Activated CD4-positive, alpha-beta memory T cell treated with anti-CD3 and anti-CD28 coated beads for 36 hours (primary cell): ENCODE data around the gene ASTN2. TPM values are rescaled to one million over a fixed set of nuclear protein-coding genes. Genes with fewer than 3 reads are reported as not detected.

ENCODE experiments used
- CTCF ChIA-PET: fragments of 350-600 bp; sonication (Branson Sonifier 250); formaldehyde crosslinking; loops from one replicate; lab custom pipeline; 2021; ENCODE audit warnings: antibody characterized with exemption, inconsistent platforms; lab: Charles Lee
- POLR2A ChIA-PET: fragments of 350-600 bp; sonication (Branson Sonifier 250); formaldehyde crosslinking; loops from one replicate; lab custom pipeline; 2021; ENCODE audit warnings: antibody characterized with exemption; lab: Charles Lee
- DNase-seq: peaks from one replicate; pipeline ENCODE4 v3.0.0-alpha.2; 2020
- H3K27ac Mint-ChIP-seq: one replicate; pipeline ENCODE4 v1.8.0; 2021; ENCODE audit warnings: mixed read lengths
- H3K27me3 Mint-ChIP-seq: one replicate; pipeline ENCODE4 v1.8.0; 2021; ENCODE audit warnings: mixed read lengths
- H3K36me3 Mint-ChIP-seq: one replicate; pipeline ENCODE4 v1.8.0; 2021; ENCODE audit warnings: mixed read lengths
- H3K4me1 Mint-ChIP-seq: one replicate; pipeline ENCODE4 v1.8.0; 2021; ENCODE audit warnings: low read depth, mixed read lengths
- H3K4me3 Mint-ChIP-seq: one replicate; pipeline ENCODE4 v1.8.0; 2021; ENCODE audit warnings: mild to moderate bottlenecking, mixed read lengths
- H3K9me3 Mint-ChIP-seq: one replicate; pipeline ENCODE4 v1.8.0; 2021; ENCODE audit warnings: mixed read lengths
- intact Hi-C: fragments of 100-400 bp; cut with micrococcal nuclease; formaldehyde crosslinking; loops from one replicate; pipeline ENCODE4 v1.15.1; 2023
- total RNA-seq, 2 experiments: library from RNA; stranded (reverse); gene quantifications; one replicate each; pipeline ENCODE4 v1.2.3, GENCODE V29; 2021

ASTN2 gene
- total RNA-seq, 2 experiments from 2014 or later, result 3.3 to 3.4 TPM

- Mint-ChIP-seq H3K4me3 (no peak overlapping the region), H3K4me1 (no peaks in the 10 kb centered on the region), H3K27ac (no peak overlapping the region), H3K27me3 (no peaks in the 10 kb centered on the region), H3K9me3 (peaks cover 4% of the 10 kb centered on the region), H3K36me3 (no peaks in the 10 kb centered on the region)
- ChIA-PET CTCF (no interaction called here), POLR2A (no interaction called here)
- DNase-seq, result no peak
- intact Hi-C loops, result no loop called here
Observed at GRCh38 chr9:117013440-117013995, 401.3 kb downstream of the ASTN2 start.

- CTCF ChIA-PET, result no interaction called here
- peaks cover 4% of the 10 kb centered on the region for H3K9me3 Mint-ChIP-seq
- POLR2A ChIA-PET, result no interaction called here
- H3K27me3 Mint-ChIP-seq, result no peaks in the 10 kb centered on the region
- no peaks in the 10 kb centered on the region for H3K36me3 Mint-ChIP-seq
- H3K27ac Mint-ChIP-seq, result no peak overlapping the region
- DNase-seq, result no peak
- intact Hi-C loops, result no loop called here
- no peak overlapping the region for H3K4me3 Mint-ChIP-seq
- no peaks in the 10 kb centered on the region for H3K4me1 Mint-ChIP-seq
Observed at GRCh38 chr9:117010061-117010460, 404.8 kb downstream of the ASTN2 start.

GRCh38 chr9:117008876-117009275 is 406.0 kb downstream of the ASTN2 start:
- Mint-ChIP-seq H3K27ac (no peak overlapping the region), H3K36me3 (no peaks in the 10 kb centered on the region), H3K4me1 (no peaks in the 10 kb centered on the region), H3K27me3 (no peaks in the 10 kb centered on the region), H3K4me3 (no peak overlapping the region), H3K9me3 (peaks cover 4% of the 10 kb centered on the region)
- no peak for DNase-seq
- intact Hi-C loops, result no loop called here
- CTCF ChIA-PET, result no interaction called here
- POLR2A ChIA-PET, result no interaction called here

GRCh38 chr9:117008461-117008860 is 406.4 kb downstream of the ASTN2 start:
- ChIA-PET CTCF (no interaction called here), POLR2A (no interaction called here)
- H3K4me1 Mint-ChIP-seq, result no peaks in the 10 kb centered on the region

GRCh38 chr9:117002686-117003085 is 412.2 kb downstream of the ASTN2 start:
- Mint-ChIP-seq H3K36me3 (no peaks in the 10 kb centered on the region), H3K4me1 (no peaks in the 10 kb centered on the region), H3K27me3 (no peaks in the 10 kb centered on the region), H3K27ac (no peak overlapping the region), H3K9me3 (no peaks in the 10 kb centered on the region), H3K4me3 (no peak overlapping the region)
- DNase-seq, result no peak
- ChIA-PET POLR2A (no interaction called here), CTCF (no interaction called here)
- intact Hi-C loops, result no loop called here

More at GRCh38 chr9:117008461-117008860, 406.4 kb downstream of the ASTN2 start:
- Mint-ChIP-seq H3K27ac (no peak overlapping the region), H3K9me3 (peaks cover 4% of the 10 kb centered on the region), H3K4me3 (no peak overlapping the region), H3K27me3 (no peaks in the 10 kb centered on the region), H3K36me3 (no peaks in the 10 kb centered on the region)
- no peak for DNase-seq
- intact Hi-C loops, result no loop called here

- POLR2A ChIA-PET, result no interaction called here
- intact Hi-C loops, result no loop called here
- Mint-ChIP-seq H3K9me3 (no peaks in the 10 kb centered on the region), H3K4me1 (no peaks in the 10 kb centered on the region), H3K27me3 (no peaks in the 10 kb centered on the region), H3K27ac (no peak overlapping the region), H3K36me3 (no peaks in the 10 kb centered on the region), H3K4me3 (no peak overlapping the region)
- CTCF ChIA-PET, result no interaction called here
- DNase-seq, result no peak
Observed at GRCh38 chr9:117000834-117001233, 414.0 kb downstream of the ASTN2 start.

- no peaks in the 10 kb centered on the region for H3K36me3 Mint-ChIP-seq
- intact Hi-C loops, result no loop called here
- no peaks in the 10 kb centered on the region for H3K27me3 Mint-ChIP-seq
- no peak for DNase-seq
- no peaks in the 10 kb centered on the region for H3K9me3 Mint-ChIP-seq
- ChIA-PET POLR2A (no interaction called here), CTCF (no interaction called here)
- H3K4me1 Mint-ChIP-seq, result no peaks in the 10 kb centered on the region
- H3K4me3 Mint-ChIP-seq, result no peak overlapping the region
- H3K27ac Mint-ChIP-seq, result no peak overlapping the region
Observed at GRCh38 chr9:117000196-117000723, 414.6 kb downstream of the ASTN2 start.

GRCh38 chr9:116998305-116998704 is 416.6 kb downstream of the ASTN2 start:
- H3K4me3 Mint-ChIP-seq, result no peak overlapping the region
- no peaks in the 10 kb centered on the region for H3K4me1 Mint-ChIP-seq
- no peaks in the 10 kb centered on the region for H3K9me3 Mint-ChIP-seq
- H3K27me3 Mint-ChIP-seq, result no peaks in the 10 kb centered on the region
- H3K36me3 Mint-ChIP-seq, result no peaks in the 10 kb centered on the region
- POLR2A ChIA-PET, result no interaction called here
- CTCF ChIA-PET, result interaction anchor here (0.6 kb wide), 1 partner anchor 34 kb away, joined by 3 read pairs; no protein-coding TSS in a partner anchor
- no peak for DNase-seq
- intact Hi-C loops, result no loop called here
- no peak overlapping the region for H3K27ac Mint-ChIP-seq

- H3K27ac Mint-ChIP-seq, result no peak overlapping the region
- DNase-seq, result no peak
- H3K4me3 Mint-ChIP-seq, result no peak overlapping the region
- H3K27me3 Mint-ChIP-seq, result no peaks in the 10 kb centered on the region
- intact Hi-C loops, result no loop called here
- no peaks in the 10 kb centered on the region for H3K9me3 Mint-ChIP-seq
- ChIA-PET POLR2A (no interaction called here), CTCF (no interaction called here)
- no peaks in the 10 kb centered on the region for H3K36me3 Mint-ChIP-seq
- no peaks in the 10 kb centered on the region for H3K4me1 Mint-ChIP-seq
Observed at GRCh38 chr9:116992865-116993264, 422.0 kb downstream of the ASTN2 start.

GRCh38 chr9:116991051-116991450 is 423.8 kb downstream of the ASTN2 start:
- H3K4me1 Mint-ChIP-seq, result no peaks in the 10 kb centered on the region
- no peak for DNase-seq
- intact Hi-C loops, result no loop called here
- ChIA-PET POLR2A (no interaction called here), CTCF (no interaction called here)
- H3K4me3 Mint-ChIP-seq, result no peak overlapping the region
- no peaks in the 10 kb centered on the region for H3K27me3 Mint-ChIP-seq
- no peaks in the 10 kb centered on the region for H3K9me3 Mint-ChIP-seq
- H3K27ac Mint-ChIP-seq, result no peak overlapping the region
- H3K36me3 Mint-ChIP-seq, result no peaks in the 10 kb centered on the region

- POLR2A ChIA-PET, result no interaction called here
- DNase-seq, result no peak
- Mint-ChIP-seq H3K27ac (no peak overlapping the region), H3K4me3 (no peak overlapping the region), H3K4me1 (no peaks in the 10 kb centered on the region), H3K27me3 (no peaks in the 10 kb centered on the region), H3K9me3 (no peaks in the 10 kb centered on the region), H3K36me3 (no peaks in the 10 kb centered on the region)
- intact Hi-C loops, result no loop called here
- CTCF ChIA-PET, result no interaction called here
Observed at GRCh38 chr9:116990592-116990991, 424.3 kb downstream of the ASTN2 start.

GRCh38 chr9:116987721-116988485 is 427.0 kb downstream of the ASTN2 start:
- POLR2A ChIA-PET, result no interaction called here
- no peak overlapping the region for H3K27ac Mint-ChIP-seq
- H3K4me1 Mint-ChIP-seq, result no peaks in the 10 kb centered on the region

GRCh38 chr9:116986015-116986414 is 428.8 kb downstream of the ASTN2 start:
- ChIA-PET POLR2A (no interaction called here), CTCF (no interaction called here)
- no peak for DNase-seq
- intact Hi-C loops, result no loop called here
- H3K27me3 Mint-ChIP-seq, result no peaks in the 10 kb centered on the region
- H3K27ac Mint-ChIP-seq, result no peak overlapping the region
- no peaks in the 10 kb centered on the region for H3K4me1 Mint-ChIP-seq
- H3K4me3 Mint-ChIP-seq, result no peak overlapping the region
- no peaks in the 10 kb centered on the region for H3K36me3 Mint-ChIP-seq
- H3K9me3 Mint-ChIP-seq, result no peaks in the 10 kb centered on the region

More at GRCh38 chr9:116987721-116988485, 427.0 kb downstream of the ASTN2 start:
- no peaks in the 10 kb centered on the region for H3K9me3 Mint-ChIP-seq
- intact Hi-C loops, result no loop called here
- H3K27me3 Mint-ChIP-seq, result no peaks in the 10 kb centered on the region
- CTCF ChIA-PET, result no interaction called here
- no peaks in the 10 kb centered on the region for H3K36me3 Mint-ChIP-seq
- no peak overlapping the region for H3K4me3 Mint-ChIP-seq
- no peak for DNase-seq
